GM19372 (cell line): ENCODE measurements around the gene ERRFI1.
A peak's percentile ranks its signal among the peaks of the same experiment; 100 is the strongest.

Experiments
- ATAC-seq: cut with Tn5 transposase; IDR thresholded peaks from one replicate; pipeline ENCODE4 v1.9.1; 2021; ENCODE audit warnings: mild to moderate bottlenecking, low read depth, moderate library complexity; ENCODE audit not compliant: unreplicated experiment

ERRFI1 gene

DNA sequence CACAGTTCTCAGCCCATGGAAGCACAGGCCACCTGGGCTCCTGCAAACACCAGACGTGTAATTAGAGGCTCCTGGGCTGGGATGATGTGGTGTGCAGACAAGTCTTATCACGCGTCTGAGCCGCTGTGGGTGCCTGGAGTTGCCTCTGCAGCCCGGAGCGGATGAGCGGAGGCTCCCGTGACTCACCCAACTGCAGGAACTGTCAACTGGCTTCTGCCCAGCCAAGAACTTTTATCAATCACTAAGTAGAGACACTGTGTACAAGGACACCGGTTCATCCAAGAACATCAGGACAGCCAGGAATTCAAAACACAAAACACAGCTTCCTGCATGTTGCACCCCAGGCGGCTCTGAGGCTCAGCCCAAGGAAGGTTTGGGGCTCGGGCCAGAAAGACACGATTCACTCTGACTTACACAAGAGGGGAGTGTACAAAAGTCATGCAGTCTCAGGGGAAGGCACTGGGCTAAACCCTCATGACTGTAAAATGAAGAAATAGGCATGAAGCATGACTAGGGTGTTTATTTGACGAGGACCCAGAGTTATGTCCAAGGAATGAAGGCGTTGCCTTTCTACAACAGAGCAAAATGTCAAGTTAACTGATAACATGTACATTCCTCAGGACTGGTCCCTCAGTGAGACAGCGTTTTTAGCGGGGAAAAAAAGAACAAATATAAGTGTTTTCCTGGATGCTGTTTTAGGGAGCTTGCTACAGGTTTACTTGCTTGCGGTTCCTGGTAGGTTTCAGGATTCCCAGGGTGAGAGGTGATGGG is 21.1 kb downstream of the ERRFI1 start:
- ATAC-seq = no peak

GRCh38 chr1:8004113-8004802 is 21.9 kb downstream of the ERRFI1 start:
- ATAC-seq = no peak

DNA sequence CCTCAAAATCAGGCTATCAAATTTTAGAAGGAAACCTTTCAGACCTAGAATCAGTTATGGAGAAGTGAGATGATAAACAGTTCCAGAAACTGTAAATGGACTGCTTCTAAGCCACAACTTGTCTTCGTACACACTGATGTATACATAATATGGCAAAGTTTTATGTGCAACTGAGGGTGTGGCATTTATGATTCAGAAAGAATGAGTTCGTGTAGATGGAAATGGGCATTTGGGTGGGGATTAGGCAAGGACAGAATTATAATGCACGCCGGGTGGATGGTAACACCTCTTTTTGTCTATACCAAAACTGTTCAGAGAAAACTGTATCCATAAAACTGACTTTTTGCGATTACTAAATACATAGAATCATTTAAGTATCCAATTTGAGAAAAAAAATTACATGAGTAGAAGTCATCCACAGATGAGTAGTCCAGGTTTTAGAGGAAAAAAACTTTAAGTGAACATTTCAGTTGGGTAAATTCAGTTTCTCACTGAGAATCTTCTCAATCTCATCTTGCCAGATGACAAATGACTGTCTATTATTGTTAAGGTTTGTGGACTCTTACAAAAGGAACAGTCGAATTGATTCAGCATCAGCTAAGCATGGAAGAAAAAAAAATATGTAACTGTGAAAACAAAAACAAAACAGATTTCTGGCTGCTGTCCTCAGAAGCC is 22.5 kb downstream of the ERRFI1 start:
- ATAC-seq = no peak

DNA sequence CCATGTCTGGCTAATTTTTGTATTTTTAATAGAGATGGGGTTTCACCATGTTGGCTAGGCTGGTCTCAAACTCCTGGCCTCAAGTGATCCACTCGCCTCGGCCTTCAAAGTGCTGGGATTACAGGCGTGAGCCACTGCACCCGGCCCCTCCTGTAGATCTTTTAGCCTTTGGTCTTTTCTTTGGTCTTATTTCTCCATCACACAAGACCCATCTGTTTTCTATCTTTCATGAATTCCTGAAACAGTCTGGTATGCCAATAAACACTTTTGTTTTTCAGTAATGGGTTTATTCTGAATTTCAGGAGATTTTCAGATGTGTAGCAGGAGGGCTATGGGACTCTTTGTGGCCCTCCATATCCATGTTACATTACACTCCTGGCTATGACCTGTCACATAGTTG is 23.2 kb downstream of the ERRFI1 start:
- ATAC-seq = no peak

DNA sequence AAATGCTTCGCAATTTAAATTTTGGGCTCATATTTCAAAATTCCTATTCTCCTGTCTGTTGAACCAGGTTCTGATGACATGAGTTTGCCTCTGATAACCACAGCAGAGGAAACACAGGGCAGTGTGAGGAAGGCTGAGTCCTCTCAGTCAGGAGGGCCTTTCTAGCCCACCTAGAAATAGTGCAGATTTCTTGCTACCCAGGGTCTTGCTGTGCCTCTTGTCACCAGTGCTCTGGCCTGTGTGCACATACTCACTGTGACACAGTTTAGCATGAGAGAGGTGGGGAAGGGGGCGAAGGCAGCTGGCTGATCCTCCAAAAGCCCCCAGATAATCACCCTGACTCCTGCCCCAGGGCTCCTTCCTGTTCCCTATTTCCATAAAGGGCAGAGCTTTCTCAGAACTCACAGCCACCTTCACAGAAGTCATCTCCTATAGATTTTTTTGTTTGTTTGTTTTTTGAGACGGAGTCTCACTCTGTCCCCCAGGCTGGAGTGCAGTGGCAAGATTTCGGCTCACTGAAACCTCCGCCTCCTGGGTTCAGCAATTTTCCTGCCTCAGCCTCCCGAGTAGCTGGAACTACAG is 23.7 kb downstream of the ERRFI1 start:
- ATAC-seq = no peak

GRCh38 chr1:7995437-7995836 is 30.7 kb downstream of the ERRFI1 start:
- ATAC-seq = no peak

DNA sequence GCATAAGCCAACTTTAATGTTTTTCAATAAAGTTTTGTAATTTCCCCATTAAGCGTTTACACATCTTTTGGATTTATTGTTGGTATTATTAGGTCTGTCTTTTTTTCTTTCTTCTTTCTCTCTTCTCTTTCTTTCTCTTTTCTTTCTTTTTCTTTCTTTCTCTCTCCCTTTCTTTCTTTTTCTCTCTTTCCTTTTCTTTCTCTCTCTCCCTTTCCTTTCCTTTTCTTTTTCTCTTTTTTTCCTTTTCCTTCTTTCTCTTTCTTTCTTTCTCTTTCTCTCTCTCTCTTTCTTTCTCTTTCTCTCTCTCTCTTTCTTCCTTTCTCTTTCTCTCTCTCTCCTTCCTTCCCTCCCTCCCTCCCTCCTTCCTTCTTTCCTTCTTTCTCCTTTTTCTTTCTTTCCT is 31.3 kb downstream of the ERRFI1 start:
- ATAC-seq = no peak

GRCh38 chr1:7993593-7994479 is 32.3 kb downstream of the ERRFI1 start:
- ATAC-seq = peak; percentile 84

GRCh38 chr1:7992885-7993284 is 33.2 kb downstream of the ERRFI1 start:
- ATAC-seq = no peak

GRCh38 chr1:7991504-7992440 is 34.3 kb downstream of the ERRFI1 start:
- no peak for ATAC-seq

- ATAC-seq = no peak
Measured at GRCh38 chr1:7989762-7990428, 36.2 kb downstream of the ERRFI1 start.

DNA sequence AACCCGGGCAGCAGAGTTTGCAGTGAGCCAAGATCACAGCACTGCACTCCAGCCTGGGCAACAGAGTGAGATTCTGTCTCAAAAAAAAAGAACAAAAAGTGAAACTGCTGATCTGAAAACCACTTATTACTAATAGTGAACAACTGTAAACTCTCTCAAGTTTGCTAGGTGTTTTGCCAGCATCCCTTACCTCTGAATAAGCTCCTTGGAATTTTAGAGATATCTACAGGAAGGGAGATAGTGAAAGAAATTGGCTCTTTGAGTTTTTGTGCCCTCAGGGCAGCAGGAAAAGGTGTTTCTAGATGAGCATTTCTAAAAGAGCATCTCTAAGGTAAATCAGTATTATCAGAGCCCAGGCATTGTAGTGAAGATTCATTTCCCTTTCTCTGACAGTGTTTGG is 37.5 kb downstream of the ERRFI1 start:
- no peak for ATAC-seq

DNA sequence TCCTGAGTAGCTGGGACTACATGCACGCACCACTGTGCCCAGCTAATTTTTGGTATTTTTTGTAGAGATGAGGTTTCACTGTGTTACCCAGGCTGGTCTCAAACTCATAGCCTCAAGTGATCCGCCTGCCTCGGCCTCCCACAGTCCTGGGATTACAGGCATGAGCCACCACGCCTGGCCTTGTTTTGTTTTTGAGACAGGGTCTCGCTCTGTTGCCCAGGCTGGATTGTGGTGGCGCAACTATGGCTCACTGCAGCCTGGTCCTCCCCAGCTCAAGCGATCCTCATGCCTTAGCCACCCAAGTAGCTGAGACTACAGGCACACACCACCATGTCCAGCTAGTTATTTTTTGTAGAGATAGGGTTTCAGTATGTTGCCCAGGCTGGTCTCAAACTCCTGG is 38.6 kb downstream of the ERRFI1 start:
- ATAC-seq = no peak

DNA sequence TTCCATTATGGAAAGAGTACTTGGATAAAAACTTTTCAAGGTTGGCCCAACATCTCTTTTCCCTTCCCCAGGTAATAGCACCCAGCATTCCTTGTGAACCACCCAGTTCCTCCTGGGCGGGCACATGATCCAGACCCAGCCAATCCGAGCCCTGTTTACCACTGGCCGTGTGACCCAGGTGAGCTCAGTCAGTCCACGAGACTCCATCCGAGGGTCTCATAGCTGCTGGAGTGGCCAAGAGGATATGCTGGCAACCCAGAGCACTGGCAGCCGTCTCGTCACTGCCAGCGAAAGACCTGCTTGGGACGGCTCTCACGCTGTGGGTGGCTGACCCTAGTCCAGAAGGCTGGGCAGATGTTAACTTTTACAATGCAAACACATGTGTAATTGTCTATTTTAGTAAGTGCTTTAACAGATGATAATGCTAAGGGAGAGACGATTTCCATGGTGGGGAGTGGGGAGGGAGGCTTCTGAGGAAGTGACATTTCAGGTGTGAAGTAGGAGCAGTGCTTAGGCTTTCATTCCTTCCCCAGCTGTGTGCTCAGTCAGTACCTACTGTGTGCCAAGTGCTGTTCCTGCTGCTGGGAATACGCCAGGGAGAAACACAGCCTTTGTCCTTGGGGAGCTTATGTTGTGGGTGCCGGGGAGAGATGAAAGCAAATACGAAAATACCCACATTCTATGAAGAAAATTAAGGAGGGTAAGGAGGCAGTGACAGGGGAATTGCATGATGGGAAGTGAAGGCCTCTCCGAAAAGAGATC is 40.1 kb downstream of the ERRFI1 start:
- ATAC-seq = no peak

DNA sequence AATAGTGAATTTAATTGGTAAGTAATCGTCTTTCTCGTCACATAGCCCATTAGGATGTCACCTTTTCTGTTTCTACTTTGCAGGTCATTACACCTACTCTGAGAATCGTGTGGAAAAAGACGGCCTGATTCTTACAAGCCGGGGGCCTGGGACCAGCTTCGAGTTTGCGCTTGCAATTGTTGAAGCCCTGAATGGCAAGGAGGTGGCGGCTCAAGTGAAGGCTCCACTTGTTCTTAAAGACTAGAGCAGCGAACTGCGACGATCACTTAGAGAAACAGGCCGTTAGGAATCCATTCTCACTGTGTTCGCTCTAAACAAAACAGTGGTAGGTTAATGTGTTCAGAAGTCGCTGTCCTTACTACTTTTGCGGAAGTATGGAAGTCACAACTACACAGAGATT is 41.3 kb downstream of the ERRFI1 start:
- no peak for ATAC-seq

- no peak for ATAC-seq
Measured at GRCh38 chr1:7983086-7983778, 42.9 kb downstream of the ERRFI1 start.

GRCh38 chr1:7980984-7981383 is 45.1 kb downstream of the ERRFI1 start:
- ATAC-seq = no peak
